Gastroesophageal sphincter (tissue), 4 donors: ENCODE results near the gene DICER1. TPM values are rescaled to one million over a fixed set of nuclear protein-coding genes. Genes with fewer than 3 reads are reported as not detected.

Source experiments
- ATAC-seq: fragments of 150-250 bp; one replicate; pipeline ENCODE4 v1.9.1; 2016; ENCODE audit warnings: mild to moderate bottlenecking, moderate library complexity
- H3K27ac ChIP-seq, 4 donors: fragments of 200-600 bp; sonication (generic) in 3 of 4; 1 replicate in 3 of 4; 2 replicates in 1 of 4; pipeline ENCODE4 v1.5.1; 2016 to 2019
- H3K27me3 ChIP-seq: fragments of 200-600 bp; sonication (generic); one replicate; pipeline ENCODE4 v1.5.1; 2019
- H3K36me3 ChIP-seq, 2 donors: fragments of 200-600 bp; sonication (generic); one replicate each; pipeline ENCODE4 v1.5.1; 2019; ENCODE audit warnings: control low read depth in 1 of 2
- H3K4me1 ChIP-seq, 3 donors: fragments of 200-600 bp; sonication (generic); 1 replicate in 2 of 3; 2 replicates in 1 of 3; pipeline ENCODE4 v1.5.1; 2016 to 2019; ENCODE audit warnings: control low read depth in 2 of 3
- H3K4me3 ChIP-seq, 2 donors: fragments of 200-600 bp; sonication (generic); one replicate each; pipeline ENCODE4 v1.5.1; 2019; ENCODE audit warnings: mild to moderate bottlenecking in 1 of 2, moderate library complexity in 1 of 2
- H3K9me3 ChIP-seq, 3 donors: fragments of 200-600 bp; sonication (generic); one replicate each; pipeline ENCODE4 v1.5.1; 2017 to 2019; ENCODE audit warnings: control low read depth in 2 of 3
- EP300 ChIP-seq: sonication (generic); formaldehyde crosslinking; IDR thresholded peaks from one replicate; pipeline ENCODE4 v1.6.1; 2017; ENCODE audit warnings: antibody characterized with exemption, mild to moderate bottlenecking
- POLR2A ChIP-seq, 2 donors: fragments of 450-650 bp; IDR thresholded peaks; one replicate each; pipeline ENCODE4 v1.6.1; 2017; ENCODE audit warnings: antibody characterized with exemption in 2 of 2, mild to moderate bottlenecking in 2 of 2, moderate library complexity in 1 of 2
- POLR2AphosphoS5 ChIP-seq: sonication (generic); formaldehyde crosslinking; IDR thresholded peaks from one replicate; pipeline ENCODE4 v1.6.1; 2017; ENCODE audit warnings: antibody characterized with exemption
- WGBS, 2 donors: methylation state at CpG; one replicate each; pipeline ENCODE4 v1.1.5; 2018; ENCODE audit warnings: low coverage in 1 of 2; 5-methylcytosine and 5-hydroxymethylcytosine counted together
- total RNA-seq, 4 donors: library from RNA; depleted of rRNA; stranded (reverse); fragments of >200 nt; gene quantifications; one replicate each; pipeline ENCODE4 v1.1.0, GENCODE V29; 2016
- TF ChIP-seq, protein P1 (sequence below), 4 experiments: fragments of 200-600 bp in 2 of 4; fragments of 450-650 bp in 2 of 4; sonication (generic) in 1 of 4; IDR thresholded peaks; one replicate each; pipeline ENCODE4 v1.5.1; 2017 to 2019; ENCODE audit warnings: antibody characterized with exemption in 4 of 4, mild to moderate bottlenecking in 2 of 4, moderate library complexity in 2 of 4

The DICER1 gene
- total RNA-seq, 4 donors from 2014 or later = 57.5 to 74.9 (median 68.6) TPM

DNA sequence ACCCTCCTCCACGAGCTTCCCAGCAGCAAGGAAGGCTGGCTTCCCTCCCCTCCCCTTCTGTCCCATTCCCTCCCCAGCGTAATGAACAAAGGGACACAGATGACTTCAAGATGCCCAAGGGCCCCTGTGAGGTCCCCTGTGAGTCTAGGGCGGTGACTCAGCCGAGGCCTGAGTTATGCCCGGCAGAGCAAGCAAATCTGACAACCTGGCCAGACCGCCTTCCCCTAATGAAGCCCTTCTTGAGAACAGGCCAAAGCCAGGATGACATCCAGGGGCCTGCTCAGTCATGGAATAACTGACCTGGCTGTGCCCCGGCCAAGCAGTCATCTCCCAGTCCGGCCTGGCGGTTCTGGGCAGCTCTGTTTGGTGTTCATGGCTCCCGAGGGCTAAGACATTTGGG lies 89.2 kb downstream of the DICER1 start:
- Histone ChIP-seq H3K4me1 (peaks cover 0 to 10% (median 0%) of the 10 kb centered on the region in 3 donors), H3K27ac (no peak overlapping the region), H3K4me3 (no peak overlapping the region), H3K36me3 (no peaks in the 10 kb centered on the region), H3K27me3 (peaks cover 26% of the 10 kb centered on the region), H3K9me3 (no peaks in the 10 kb centered on the region)
- ATAC-seq = no peak
- 50 to 80% methylated on average over 2 to 3 of the region's 10 CpGs for WGBS, 2 donors
- TF ChIP-seq, protein P1, sequence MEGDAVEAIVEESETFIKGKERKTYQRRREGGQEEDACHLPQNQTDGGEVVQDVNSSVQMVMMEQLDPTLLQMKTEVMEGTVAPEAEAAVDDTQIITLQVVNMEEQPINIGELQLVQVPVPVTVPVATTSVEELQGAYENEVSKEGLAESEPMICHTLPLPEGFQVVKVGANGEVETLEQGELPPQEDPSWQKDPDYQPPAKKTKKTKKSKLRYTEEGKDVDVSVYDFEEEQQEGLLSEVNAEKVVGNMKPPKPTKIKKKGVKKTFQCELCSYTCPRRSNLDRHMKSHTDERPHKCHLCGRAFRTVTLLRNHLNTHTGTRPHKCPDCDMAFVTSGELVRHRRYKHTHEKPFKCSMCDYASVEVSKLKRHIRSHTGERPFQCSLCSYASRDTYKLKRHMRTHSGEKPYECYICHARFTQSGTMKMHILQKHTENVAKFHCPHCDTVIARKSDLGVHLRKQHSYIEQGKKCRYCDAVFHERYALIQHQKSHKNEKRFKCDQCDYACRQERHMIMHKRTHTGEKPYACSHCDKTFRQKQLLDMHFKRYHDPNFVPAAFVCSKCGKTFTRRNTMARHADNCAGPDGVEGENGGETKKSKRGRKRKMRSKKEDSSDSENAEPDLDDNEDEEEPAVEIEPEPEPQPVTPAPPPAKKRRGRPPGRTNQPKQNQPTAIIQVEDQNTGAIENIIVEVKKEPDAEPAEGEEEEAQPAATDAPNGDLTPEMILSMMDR (IDR thresholded peaks at IDR 0.05) = no peak
- TF ChIP-seq EP300 (no peak), POLR2A (IDR thresholded peaks at IDR 0.05) (no peak), POLR2AphosphoS5 (no peak)

DNA sequence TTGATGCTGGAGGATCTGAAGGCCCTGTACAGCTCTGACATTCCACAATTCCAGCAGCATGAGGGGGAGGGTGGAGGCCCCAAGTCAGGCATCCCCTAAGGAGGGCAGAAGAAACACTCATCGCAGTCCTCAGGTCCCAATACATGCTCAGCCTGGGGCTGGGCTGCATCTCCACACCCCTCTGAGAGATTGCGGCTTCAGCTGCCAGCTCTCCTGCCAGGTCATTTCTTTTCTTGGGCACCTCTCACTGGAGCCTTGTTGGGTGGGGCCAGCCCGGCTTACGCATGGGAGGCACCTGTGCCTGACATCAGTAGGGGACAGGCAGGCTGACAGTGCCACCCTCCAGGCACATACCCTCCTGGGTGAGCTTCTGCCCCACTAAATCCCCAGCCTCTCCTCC lies 89.8 kb downstream of the DICER1 start:
- Histone ChIP-seq H3K4me1 (peaks cover 0 to 9% (median 0%) of the 10 kb centered on the region in 3 donors), H3K9me3 (no peaks in the 10 kb centered on the region), H3K36me3 (no peaks in the 10 kb centered on the region), H3K27me3 (peaks cover 26% of the 10 kb centered on the region), H3K27ac (no peak overlapping the region), H3K4me3 (no peak overlapping the region)
- TF ChIP-seq EP300 (no peak), POLR2AphosphoS5 (no peak), POLR2A (IDR thresholded peaks at IDR 0.05) (no peak)
- TF ChIP-seq, protein P1 (IDR thresholded peaks at IDR 0.05) = no peak
- WGBS, 2 donors = no CpG with 5 or more reads among the region's 4 CpGs
- ATAC-seq = no peak

DNA sequence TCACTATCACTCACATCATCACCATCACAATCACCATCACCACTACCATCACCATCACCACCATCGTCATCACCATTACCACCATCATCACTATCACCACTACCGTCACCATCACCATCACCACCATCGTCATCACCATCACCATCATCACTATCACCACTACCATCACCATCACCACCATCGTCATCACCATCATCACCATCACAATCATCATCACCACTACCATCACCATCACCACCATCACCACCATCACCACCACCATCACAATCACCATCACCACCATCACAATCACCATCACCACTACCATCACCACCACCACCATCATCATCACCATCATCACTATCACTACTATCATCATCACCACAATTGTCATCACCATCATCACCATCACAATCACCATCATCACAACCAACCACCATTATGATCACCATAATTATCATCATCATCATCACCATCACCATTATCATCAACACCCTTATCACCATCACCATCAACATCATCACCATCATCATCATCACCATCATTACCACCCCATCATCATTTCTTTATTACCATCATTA lies 90.8 kb downstream of the DICER1 start:
- no peak for ATAC-seq

DNA sequence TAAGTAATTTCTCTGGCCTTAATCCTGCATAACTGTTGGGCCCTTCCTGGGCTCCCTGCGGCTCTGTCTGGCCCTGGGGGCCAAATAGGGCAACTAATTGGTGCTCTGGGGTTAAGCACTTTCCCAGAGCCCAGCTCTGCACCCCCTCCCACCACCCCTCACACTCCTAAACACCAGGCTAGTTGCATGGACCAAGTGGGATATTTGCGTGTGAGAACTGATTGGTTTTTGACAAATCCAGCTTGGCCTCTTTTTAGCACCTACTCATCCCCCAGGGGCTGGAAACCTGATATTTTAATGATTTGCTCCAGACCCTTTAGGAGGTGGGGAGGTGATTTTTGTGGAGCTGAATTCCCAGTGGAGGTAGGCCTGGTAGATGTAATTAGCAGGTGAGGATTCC lies 91.9 kb downstream of the DICER1 start:
- no peaks in the 10 kb centered on the region for H3K36me3 ChIP-seq
- no peaks in the 10 kb centered on the region for H3K4me1 ChIP-seq
- no peak overlapping the region for H3K4me3 ChIP-seq
- no peaks in the 10 kb centered on the region for H3K9me3 ChIP-seq
- ATAC-seq = no peak
- H3K27ac ChIP-seq = no peak overlapping the region
- H3K27me3 ChIP-seq = peaks cover 18% of the 10 kb centered on the region
- TF ChIP-seq, protein P1 (IDR thresholded peaks at IDR 0.05) = no peak
- TF ChIP-seq POLR2A (IDR thresholded peaks at IDR 0.05) = no peak
- no peak for TF ChIP-seq EP300
- no peak for TF ChIP-seq POLR2AphosphoS5
- WGBS, 2 donors = 100% methylated on average over 1 of the region's 2 CpGs; no CpG with 5 or more reads in 1 of the 2 donors

More for the DNA sequence above, 90.8 kb downstream of the DICER1 start:
- Histone ChIP-seq H3K27me3 (peaks cover 26% of the 10 kb centered on the region), H3K4me3 (no peak overlapping the region), H3K36me3 (no peaks in the 10 kb centered on the region), H3K9me3 (no peaks in the 10 kb centered on the region), H3K27ac (no peak overlapping the region), H3K4me1 (no peaks in the 10 kb centered on the region)
- WGBS, 2 donors = 91 to 93% methylated on average over 4 of the region's 4 CpGs
- no peak for TF ChIP-seq POLR2AphosphoS5
- TF ChIP-seq EP300 = no peak
- TF ChIP-seq, protein P1 (IDR thresholded peaks at IDR 0.05) = no peak
- no peak for TF ChIP-seq POLR2A (IDR thresholded peaks at IDR 0.05)

DNA sequence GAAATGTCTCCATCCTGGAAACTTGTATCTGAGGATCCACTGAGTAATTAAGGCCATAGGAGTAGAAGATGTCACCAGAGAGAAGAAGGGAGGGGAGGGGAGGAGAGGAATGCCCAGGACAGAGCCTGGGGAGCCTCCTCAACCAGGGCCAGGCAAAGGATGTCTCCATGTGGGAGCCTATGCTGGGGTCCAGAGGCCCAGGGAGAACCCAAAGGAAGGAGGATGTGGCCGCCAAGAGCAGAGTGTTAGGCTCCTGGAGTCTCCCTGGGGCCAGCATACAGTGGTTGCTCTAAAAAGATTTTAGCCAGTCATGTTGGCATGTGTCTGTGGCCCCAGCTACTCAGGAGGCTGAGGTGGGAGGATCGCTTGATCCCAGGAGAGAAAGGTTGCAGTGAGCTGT lies 92.6 kb downstream of the DICER1 start:
- TF ChIP-seq EP300 (no peak), POLR2AphosphoS5 (no peak), POLR2A (IDR thresholded peaks at IDR 0.05) (no peak)
- TF ChIP-seq, protein P1 (IDR thresholded peaks at IDR 0.05) = no peak
- peaks cover 12% of the 10 kb centered on the region for H3K27me3 ChIP-seq

More for the DNA sequence above, 92.6 kb downstream of the DICER1 start:
- no peak for ATAC-seq
- Histone ChIP-seq H3K4me1 (no peaks in the 10 kb centered on the region), H3K36me3 (no peaks in the 10 kb centered on the region), H3K4me3 (no peak overlapping the region), H3K27ac (no peak overlapping the region), H3K9me3 (no peaks in the 10 kb centered on the region)
- 100% methylated on average over 2 of the region's 2 CpGs for WGBS, 2 donors
